GM12801 (cell line): ENCODE data around the gene ZC3H18.

ENCODE experiments used
- CTCF ChIP-seq: IDR thresholded peaks from one replicate; pipeline ENCODE4 v1.5.1; 2011; ENCODE audit warnings: control low read depth; ENCODE audit not compliant: insufficient read length; ENCODE audit errors: extremely low read depth

Gene ZC3H18

GRCh38 chr16:88654363-88655052, 84.3 kb downstream of the ZC3H18 start:
- TF ChIP-seq CTCF = no peak

GRCh38 chr16:88655053-88655732, 85.0 kb downstream of the ZC3H18 start:
- TF ChIP-seq CTCF = no peak

GRCh38 chr16:88655733-88656281, 85.6 kb downstream of the ZC3H18 start:
- TF ChIP-seq CTCF = no peak

- no peak for TF ChIP-seq CTCF
Measured at GRCh38 chr16:88656291-88656980, 86.2 kb downstream of the ZC3H18 start.

- TF ChIP-seq CTCF = no peak
Measured at GRCh38 chr16:88657371-88657770, 87.2 kb downstream of the ZC3H18 start.

GRCh38 chr16:88658714-88659113, 88.5 kb downstream of the ZC3H18 start:
- no peak for TF ChIP-seq CTCF

- TF ChIP-seq CTCF = no peak
Measured at GRCh38 chr16:88659160-88659559, 89.0 kb downstream of the ZC3H18 start.
